ENCODE results near the gene SGK1.

Gene SGK1

GRCh38 chr6:134165561-134166201 is 152.2 kb downstream of the SGK1 start:
- no peak for DNase-seq

GRCh38 chr6:134164300-134164699 is 153.6 kb downstream of the SGK1 start:
- no peak for DNase-seq

DNA sequence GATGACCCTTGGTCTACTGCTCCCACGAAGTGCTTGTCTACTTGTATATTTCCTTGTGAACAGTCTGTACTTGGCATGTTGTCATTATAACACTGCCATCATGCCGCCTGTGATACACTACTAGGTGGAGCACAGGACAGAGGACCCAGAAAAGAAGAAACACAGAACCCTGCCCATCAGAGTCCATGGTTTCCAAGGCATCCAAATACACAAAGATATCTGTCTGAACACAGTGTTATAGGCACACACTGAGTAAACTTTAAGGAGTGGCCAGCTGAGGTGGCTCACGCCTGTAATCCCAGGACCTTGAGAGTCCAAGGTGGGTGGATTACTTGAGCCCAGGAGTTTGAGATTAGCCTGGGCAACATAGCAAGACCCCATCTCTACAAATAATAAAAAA is 155.0 kb downstream of the SGK1 start:
- DNase-seq = no peak

- DNase-seq = no peak
These were observed 156.9 kb downstream of the SGK1 start for GRCh38 chr6:134161041-134161440.

GRCh38 chr6:134152767-134153485 is 165.0 kb downstream of the SGK1 start:
- no peak for DNase-seq

DNA sequence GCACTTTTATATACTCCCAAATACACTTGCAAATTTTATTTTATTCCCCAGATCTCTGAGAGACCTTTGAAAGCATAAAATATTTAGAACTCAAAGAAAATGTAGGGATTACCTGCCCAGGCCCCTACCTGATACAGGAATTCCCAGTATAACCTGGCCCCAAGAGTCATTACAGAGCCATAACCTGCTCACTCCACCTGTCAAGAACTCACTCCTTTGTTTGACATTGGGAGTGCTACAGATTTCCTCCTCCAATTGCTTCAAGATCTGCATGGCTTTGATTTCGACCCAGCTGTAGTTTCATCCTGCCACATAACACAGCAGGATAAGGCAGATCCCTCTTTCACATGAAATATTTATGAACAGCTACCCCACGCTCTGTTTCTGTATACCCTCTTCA is 169.3 kb downstream of the SGK1 start:
- no peak for DNase-seq

GRCh38 chr6:134147034-134147533 is 170.8 kb downstream of the SGK1 start:
- no peak for DNase-seq

- DNase-seq = no peak
These were observed 171.5 kb downstream of the SGK1 start for GRCh38 chr6:134146268-134147033.

DNA sequence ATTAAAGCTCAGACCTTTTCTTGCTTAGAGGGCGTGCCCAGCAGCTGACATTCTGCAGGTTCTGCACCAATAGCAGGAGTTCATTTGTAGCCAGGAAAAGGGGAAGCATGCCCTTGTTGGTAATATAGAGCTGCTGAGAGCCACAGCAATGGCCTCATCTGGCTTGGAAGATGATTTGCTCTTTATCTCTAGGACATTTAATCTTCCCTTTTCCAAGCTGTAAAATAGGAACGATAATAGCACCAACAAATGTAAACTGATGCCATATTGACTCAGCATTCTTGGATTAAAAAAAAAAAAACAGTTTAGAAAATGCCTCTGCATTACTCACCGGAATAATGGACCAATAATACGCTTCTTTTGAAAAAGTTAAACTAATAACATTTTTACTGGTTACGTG is 172.1 kb downstream of the SGK1 start:
- no peak for DNase-seq

- no peak for DNase-seq
These were observed 179.5 kb downstream of the SGK1 start for GRCh38 chr6:134138226-134138975.

GRCh38 chr6:134134654-134135053 is 183.3 kb downstream of the SGK1 start:
- DNase-seq = no peak

DNA sequence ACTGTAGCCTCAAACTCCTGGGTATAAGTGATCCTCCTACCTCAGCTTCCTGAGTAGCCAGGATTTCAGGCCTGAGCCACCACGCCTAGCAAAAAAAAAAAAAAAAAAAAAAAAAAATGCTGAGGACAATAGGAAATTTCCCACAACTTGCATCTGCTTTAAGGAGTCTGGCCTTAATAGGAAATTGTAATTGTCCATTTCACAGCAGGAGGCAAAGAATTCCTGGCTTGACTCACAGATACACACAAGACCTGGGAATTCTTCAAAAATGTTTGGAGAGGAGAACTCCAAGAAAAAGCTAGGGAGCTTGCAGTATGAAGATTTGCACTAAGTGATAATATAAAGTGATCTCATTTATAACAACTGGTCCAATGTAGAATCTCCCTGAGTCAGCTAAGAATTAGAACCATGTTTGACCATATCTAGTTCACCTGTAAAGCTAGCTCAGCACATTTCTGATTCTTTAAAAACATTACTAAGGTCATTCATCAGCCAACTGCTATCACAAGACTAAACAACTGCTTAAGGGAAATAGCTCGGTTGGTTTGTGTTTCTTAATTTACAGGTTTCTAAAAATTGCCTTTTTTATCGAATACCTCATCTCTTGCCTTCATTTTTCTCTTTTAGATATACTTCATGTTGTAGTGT is 185.3 kb downstream of the SGK1 start:
- DNase-seq = no peak

DNA sequence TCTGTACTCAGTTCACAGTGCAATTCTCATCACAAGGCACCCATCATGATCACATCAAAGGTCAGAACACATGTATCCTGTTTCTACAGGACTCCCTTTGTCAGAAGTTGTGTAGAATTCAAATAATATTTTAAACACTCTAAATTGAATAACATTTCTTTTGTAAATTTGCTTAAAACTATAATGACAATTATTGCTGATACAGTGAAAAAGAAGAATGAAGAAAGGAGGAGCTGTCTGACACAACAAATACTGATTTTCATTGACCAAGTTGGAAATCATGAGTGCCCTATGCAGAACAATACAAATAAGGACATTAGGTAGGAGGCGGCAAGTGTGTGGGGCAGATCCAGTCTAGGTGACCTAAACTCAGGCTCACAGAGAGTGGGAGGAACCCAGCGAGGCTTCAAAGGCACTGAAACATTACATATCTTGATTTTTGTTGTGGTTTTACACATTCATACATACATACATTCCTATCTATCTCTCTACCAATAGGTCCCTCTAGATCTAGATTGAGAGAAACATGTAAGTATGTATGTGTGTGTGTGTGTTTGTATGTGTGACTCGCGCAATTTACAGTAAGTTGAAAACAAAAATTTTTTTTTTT is 186.3 kb downstream of the SGK1 start:
- no peak for DNase-seq

GRCh38 chr6:134128146-134128545 is 189.8 kb downstream of the SGK1 start:
- no peak for DNase-seq

GRCh38 chr6:134123666-134124208 is 194.2 kb downstream of the SGK1 start:
- DNase-seq = peak; percentile 28

DNA sequence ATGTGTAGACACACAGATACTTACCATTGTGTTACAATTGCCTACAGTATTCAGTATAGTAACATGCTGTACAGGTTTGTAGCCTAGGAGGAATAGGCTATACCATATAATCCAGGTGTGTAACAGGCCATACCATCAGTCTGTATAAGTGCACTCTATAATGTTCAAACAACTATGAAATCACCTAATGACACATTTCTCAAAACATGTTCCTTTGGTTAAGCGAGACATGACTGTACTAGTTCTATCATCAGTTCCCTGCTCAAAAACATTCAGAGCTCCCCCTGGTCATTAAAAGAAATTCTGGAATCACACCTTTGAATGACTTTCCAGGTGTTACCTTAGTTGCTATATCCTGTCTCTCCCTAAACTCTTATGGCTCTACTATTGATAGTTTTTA is 195.1 kb downstream of the SGK1 start:
- no peak for DNase-seq

- no peak for DNase-seq
These were observed 198.4 kb downstream of the SGK1 start for GRCh38 chr6:134119486-134119885.
